GM18909 (cell line): ENCODE data around the gene IL13RA2.

Source experiments
- ATAC-seq: cut with Tn5 transposase; IDR thresholded peaks from one replicate; pipeline ENCODE4 v1.9.1; 2021; ENCODE audit warnings: mild to moderate bottlenecking; ENCODE audit not compliant: unreplicated experiment, poor library complexity

Gene IL13RA2

DNA sequence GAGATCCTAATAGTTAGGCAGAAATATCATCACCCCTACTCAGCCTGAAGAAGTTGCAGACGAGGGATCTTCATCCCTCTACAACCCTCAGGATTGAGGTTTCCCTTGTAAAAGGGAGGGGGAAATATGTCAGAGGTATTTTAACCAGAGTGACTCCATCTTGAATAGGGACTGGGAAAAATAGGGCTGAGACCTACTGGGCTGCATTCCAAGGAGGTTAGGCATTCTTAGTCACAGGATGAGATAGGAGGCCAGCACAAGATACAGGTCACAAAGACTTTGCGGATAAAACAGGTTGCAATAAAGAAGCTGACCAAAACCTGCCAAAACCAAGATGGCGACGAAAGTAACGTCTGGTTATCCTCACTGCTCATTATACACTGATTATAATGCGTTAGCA, 17.5 kb downstream of the IL13RA2 start:
- no peak for ATAC-seq

DNA sequence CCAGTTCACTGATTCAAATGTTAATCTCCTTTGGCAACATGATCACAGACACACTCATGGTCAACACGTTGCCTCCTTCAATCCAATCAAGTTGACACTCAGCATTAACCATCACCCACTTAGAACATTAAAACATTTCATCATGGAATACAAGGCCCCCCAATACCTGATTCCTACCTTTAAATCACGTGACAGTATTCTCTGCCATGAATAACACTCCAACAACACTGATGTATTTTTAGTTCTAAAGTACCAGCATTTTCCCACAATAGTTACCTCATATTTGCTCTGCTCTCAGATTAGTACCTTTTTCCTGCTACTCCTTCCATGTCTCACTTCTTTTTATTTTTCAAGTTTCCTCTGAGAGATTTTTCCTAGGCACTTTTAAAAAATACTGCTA, 19.6 kb downstream of the IL13RA2 start:
- ATAC-seq = no peak

DNA sequence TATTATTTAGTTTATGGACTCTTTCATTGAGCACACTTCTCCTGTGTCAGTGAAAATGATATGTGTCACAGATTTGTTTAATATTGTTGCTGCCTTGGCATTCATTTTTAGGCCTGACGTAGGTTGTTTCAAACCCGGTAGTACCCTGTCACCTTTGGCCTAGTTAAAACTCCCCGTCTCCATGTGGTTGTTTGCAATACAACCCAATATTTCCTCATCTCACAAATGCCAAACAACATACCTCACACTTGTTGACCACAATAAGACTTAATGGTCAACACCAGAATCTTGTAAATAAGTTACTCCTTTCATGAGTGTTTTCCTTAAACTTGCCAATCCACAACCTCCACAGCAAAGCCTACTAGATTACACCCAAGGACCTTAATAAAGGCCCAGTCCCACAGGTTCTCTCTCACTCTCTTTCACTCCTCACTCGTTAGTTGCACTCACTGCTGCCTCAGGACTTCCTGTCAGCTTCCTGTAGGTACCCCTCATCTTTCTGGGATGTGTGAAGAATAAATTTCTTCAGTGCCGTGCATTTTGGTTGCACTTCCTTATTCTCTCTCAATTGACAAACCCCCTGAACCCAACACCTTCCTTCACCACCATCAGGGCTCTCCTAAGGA, 31.3 kb downstream of the IL13RA2 start:
- ATAC-seq = no peak

DNA sequence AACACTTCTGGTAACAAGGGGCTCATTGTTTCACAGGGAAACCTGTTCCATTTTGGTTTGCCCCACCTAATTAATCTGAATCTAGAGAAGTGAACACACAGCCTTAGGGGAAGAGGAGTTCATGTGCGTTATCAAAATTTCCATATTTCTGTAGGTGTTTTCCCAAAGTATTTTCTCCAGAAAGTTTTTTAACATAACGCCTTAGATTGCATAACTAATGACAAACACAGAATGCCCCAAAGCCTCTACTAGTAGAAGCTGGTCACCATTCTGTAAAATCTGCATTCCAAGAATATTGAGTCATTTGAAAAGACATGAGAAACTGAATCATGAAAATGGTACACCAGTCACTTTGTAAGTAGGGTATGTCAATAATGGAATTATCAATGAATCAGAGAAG, 41.1 kb downstream of the IL13RA2 start:
- ATAC-seq = no peak

DNA sequence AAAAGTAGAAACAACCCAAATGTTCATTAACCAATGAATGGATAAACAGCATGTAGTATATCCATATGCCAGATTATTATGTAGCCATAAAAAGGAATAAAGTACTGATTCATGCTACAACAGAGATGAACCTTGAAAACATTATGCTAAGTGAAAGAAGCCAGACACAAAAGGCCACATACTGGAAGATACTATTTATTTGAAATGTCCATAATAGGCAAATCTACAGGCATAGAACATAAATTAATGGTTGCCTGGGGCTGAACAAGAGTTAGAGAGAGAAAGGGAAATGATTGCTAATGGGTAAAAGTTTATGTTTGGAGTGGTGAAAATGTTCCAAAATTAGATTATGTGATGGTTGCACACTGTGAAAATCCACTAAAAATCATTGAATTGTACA, 44.4 kb downstream of the IL13RA2 start:
- ATAC-seq = no peak

DNA sequence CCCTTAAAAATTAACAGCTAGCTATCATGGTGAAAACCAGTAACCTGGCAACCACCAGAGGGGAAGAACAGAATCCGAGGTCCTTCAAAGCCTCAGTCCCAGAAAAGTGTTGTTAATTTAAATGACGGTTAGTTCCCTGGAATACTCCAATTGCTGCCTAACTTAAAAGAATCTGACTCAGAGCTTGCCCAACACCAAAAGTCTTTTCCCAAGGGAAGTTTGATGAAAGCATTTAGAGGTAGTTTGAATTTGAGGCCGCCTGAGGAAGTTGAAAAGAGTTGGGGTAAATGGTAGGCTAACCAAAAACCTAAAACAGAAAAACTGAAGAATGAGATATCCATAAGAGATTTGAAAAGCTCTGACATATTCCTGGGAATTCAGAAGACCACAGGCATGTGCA, 46.6 kb downstream of the IL13RA2 start:
- no peak for ATAC-seq

DNA sequence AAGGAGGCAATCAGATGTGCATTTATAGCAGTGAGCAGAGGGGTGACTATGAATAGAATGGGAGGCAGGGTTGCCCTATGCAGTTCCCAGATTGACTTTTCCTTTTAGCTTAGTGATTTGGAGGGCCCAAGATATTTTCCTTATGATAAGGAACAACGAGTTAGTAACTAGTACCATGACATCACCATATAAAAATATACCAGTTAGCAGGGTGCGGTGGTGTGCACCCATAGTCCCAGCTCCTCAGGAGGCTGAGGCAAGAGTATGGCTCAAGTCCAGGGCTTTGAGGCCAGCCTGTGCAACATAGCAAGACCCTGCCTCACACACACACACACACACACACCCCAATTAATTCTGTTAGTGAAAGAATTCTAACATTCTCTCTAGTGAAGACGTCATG, 53.0 kb downstream of the IL13RA2 start:
- ATAC-seq = no peak

GRCh38 chrX:114962209-114962608, 55.2 kb downstream of the IL13RA2 start:
- ATAC-seq = no peak

GRCh38 chrX:114959729-114960128, 57.7 kb downstream of the IL13RA2 start:
- ATAC-seq = no peak
